ENCODE measurements around the gene PLEK. TPM values are rescaled to one million over a fixed set of nuclear protein-coding genes. Genes with fewer than 3 reads are reported as not detected.

Gene PLEK
- total RNA-seq, 4 donors from 2014 or later = under 0.01 to 7.5 (median 3.4) TPM

DNA sequence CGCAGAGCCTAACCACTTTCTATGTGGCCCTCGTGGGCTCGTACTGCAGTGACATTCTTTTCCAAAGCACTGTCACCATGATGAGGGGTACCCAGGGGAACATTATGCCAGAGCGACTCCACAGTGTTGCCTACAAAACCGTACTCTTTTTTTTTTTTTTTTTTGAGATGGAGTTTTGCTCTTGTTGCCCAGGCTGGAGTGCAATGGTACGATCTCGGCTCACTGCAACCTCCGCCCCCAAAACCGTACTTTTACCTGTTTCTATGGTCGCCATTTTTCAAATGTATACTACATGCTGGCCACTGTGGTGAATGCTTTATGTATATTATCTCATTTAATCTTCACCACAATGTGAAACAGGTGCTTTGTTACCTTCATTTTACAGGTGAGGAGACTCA, 4.3 kb downstream of the PLEK start:
- Histone ChIP-seq H3K27me3 (no peaks in the 10 kb centered on the region), H3K4me3 (no peak overlapping the region), H3K36me3 (no peaks in the 10 kb centered on the region), H3K9me3 (no peaks in the 10 kb centered on the region), H3K4me1 (no peaks in the 10 kb centered on the region), H3K27ac (no peak overlapping the region)
- DNase-seq = no peak
- intact Hi-C loops (cut with DNase I; ENCODE audit: low total_unique reads) = no loop called here
- TF ChIP-seq, protein P1, sequence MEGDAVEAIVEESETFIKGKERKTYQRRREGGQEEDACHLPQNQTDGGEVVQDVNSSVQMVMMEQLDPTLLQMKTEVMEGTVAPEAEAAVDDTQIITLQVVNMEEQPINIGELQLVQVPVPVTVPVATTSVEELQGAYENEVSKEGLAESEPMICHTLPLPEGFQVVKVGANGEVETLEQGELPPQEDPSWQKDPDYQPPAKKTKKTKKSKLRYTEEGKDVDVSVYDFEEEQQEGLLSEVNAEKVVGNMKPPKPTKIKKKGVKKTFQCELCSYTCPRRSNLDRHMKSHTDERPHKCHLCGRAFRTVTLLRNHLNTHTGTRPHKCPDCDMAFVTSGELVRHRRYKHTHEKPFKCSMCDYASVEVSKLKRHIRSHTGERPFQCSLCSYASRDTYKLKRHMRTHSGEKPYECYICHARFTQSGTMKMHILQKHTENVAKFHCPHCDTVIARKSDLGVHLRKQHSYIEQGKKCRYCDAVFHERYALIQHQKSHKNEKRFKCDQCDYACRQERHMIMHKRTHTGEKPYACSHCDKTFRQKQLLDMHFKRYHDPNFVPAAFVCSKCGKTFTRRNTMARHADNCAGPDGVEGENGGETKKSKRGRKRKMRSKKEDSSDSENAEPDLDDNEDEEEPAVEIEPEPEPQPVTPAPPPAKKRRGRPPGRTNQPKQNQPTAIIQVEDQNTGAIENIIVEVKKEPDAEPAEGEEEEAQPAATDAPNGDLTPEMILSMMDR (IDR thresholded peaks at IDR 0.05) = no peak
- TF ChIP-seq POLR2A (IDR thresholded peaks at IDR 0.05) = no peak

DNA sequence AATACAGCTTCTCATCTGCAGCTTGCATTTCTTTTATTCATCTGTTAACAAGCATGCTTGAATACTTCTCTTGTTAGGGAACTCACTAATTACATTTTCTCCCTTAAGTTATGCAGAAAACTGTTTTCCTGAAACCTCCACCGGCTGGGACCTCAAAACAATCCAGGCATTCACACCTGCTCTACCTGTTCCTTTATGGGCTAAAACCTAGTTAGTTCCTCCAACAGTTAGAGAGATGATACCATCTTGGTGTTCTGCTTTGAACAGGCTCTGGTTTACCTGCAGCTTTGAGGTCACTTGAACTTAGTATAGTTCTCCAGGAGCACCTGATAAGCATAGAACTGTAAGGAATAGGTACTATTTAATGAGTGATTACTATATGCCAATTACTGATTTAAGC, 6.1 kb downstream of the PLEK start:
- Histone ChIP-seq H3K27ac (no peak overlapping the region), H3K27me3 (no peaks in the 10 kb centered on the region), H3K9me3 (no peaks in the 10 kb centered on the region), H3K36me3 (no peaks in the 10 kb centered on the region), H3K4me1 (no peaks in the 10 kb centered on the region), H3K4me3 (no peak overlapping the region)
- TF ChIP-seq, protein P1 (IDR thresholded peaks at IDR 0.05) = no peak
- TF ChIP-seq POLR2A (IDR thresholded peaks at IDR 0.05) = no peak
- intact Hi-C loops (cut with DNase I; ENCODE audit: low total_unique reads) = no loop called here
- DNase-seq = no peak

DNA sequence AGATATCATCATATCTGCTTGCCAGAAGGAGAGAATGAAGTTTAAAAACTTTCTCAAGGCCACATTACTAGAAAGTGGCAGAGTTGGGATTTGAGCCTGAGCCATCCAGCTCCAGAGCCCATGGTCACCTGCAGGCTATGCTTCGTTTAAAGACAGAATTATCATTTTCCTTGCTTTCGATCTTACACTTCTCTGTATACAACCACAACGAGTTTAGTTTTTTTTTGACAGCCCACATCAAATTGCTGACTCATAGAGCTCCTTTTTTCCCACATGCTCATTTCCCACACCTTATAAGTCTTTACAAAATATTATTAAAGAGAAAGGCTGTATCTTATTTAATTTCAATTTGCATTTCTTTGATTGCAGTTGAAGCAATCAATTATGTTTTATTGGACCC, 6.5 kb downstream of the PLEK start:
- TF ChIP-seq, protein P1 (IDR thresholded peaks at IDR 0.05) = no peak
- no peak for TF ChIP-seq POLR2A (IDR thresholded peaks at IDR 0.05)
- H3K36me3 ChIP-seq = no peaks in the 10 kb centered on the region
- H3K4me3 ChIP-seq = no peak overlapping the region
- H3K27ac ChIP-seq = no peak overlapping the region
- DNase-seq = no peak
- H3K9me3 ChIP-seq = no peaks in the 10 kb centered on the region
- intact Hi-C loops (cut with DNase I; ENCODE audit: low total_unique reads) = no loop called here
- H3K4me1 ChIP-seq = no peaks in the 10 kb centered on the region
- H3K27me3 ChIP-seq = no peaks in the 10 kb centered on the region

DNA sequence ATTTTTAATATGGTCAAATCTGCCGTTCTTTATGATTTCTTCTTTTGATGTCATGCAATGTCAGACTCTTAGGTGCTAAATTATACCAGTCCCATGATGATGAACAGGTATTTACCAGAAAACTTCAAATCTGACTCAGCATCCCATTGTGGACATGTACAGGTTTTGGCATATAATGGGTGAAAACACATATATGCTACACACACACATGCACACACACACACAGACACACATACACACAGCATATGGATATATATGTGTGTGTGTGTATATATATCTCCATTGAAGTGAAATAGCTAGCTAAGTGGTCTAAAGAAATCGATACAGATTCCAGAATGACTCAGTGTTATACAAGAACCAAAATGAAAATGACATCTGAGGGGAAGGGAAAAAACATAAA, 7.4 kb downstream of the PLEK start:
- Histone ChIP-seq H3K4me3 (no peak overlapping the region), H3K27me3 (no peaks in the 10 kb centered on the region), H3K36me3 (no peaks in the 10 kb centered on the region), H3K27ac (no peak overlapping the region), H3K4me1 (no peaks in the 10 kb centered on the region), H3K9me3 (no peaks in the 10 kb centered on the region)
- no peak for DNase-seq
- intact Hi-C loops (cut with DNase I; ENCODE audit: low total_unique reads) = no loop called here
- TF ChIP-seq, protein P1 (IDR thresholded peaks at IDR 0.05) = no peak
- TF ChIP-seq POLR2A (IDR thresholded peaks at IDR 0.05) = no peak

DNA sequence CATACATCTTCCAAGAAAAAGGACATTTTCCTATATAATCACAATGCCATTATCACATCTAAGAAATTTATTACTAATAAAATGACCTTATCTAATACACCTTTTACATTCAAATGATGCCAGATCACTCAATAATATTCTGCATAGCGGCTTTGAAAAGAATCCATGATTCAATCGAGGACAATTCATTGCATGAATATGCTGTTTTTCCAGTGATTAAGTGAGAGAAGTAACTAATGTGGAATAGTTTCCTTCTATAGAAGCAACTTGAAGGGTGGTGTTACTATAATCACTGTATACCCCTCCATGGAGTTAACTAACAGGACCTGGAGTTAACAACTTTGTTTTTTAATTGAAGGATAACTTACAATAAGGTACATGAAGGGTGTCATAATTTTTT, 9.1 kb downstream of the PLEK start:
- no peaks in the 10 kb centered on the region for H3K27me3 ChIP-seq
- TF ChIP-seq, protein P1 (IDR thresholded peaks at IDR 0.05) = no peak
- TF ChIP-seq POLR2A (IDR thresholded peaks at IDR 0.05) = no peak
- H3K4me3 ChIP-seq = no peak overlapping the region
- no peaks in the 10 kb centered on the region for H3K9me3 ChIP-seq
- DNase-seq = no peak
- H3K36me3 ChIP-seq = no peaks in the 10 kb centered on the region
- intact Hi-C loops (cut with DNase I; ENCODE audit: low total_unique reads) = no loop called here
- H3K27ac ChIP-seq = no peak overlapping the region
- H3K4me1 ChIP-seq = no peaks in the 10 kb centered on the region

All from uterus (tissue), 4 donors.